Activated naive CD4-positive, alpha-beta T cell (primary cell): ENCODE measurements around the gene ABCG8.

Experiments
- DNase-seq, 4 experiments: peaks; one replicate each; lab custom pipeline; 2025; lab: John Stamatoyannopoulos, UW

The ABCG8 gene

DNA sequence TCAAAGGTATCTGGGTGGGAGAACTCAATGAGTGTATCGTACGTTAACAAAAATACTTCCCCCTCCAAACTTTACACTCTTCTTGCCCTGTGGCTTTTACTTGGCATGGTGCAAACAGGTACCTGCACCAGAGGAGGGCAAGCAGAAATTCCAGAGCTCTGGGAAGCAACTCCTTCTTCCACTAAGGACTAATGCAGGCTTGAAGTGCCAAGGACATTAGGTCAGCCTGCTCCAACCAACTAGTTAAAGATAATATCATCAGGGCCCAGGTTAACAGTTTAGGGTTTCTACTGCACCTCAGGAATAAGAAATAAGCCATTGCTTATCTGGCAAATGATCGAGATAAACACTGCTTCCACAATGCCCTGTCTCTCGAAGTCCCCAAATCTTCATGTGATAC lies 86.7 kb downstream of the ABCG8 start:
- DNase-seq: no peak

DNA sequence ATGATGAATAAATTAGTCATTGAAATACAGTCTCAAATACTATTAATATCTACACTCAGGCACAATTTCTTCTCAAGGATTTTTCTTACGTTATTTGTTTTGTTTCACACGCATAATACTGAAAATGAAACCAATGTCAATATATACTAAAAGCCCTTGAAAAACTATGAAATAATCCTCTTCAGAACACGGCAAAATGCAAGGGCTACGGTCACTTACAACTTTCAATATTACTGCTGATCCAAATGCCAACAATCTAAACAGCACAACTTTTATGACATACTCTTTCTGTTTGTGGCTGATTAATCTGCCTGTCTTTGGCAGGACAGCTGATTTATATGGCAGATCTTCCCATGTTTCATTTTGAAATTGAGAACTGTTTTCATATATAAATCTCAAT lies 88.7 kb downstream of the ABCG8 start:
- no peak for DNase-seq

DNA sequence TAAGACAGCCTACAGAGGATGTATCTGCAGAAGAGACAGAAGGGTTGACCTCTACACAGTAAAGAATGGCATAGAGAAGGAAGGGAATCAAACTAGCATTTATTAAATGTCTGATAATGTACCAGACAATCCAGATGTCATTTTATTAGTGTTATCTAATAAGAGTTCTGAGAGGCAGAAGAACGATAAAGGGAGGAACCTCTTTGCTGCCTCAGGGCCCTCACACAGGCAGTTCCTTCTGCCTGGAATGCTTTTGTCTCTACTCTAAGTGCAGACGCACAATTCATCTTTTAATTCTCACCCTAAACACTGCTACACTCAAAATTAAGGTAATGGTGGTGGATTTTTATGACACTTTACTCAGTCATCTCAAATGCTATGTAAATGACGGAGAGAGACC lies 92.5 kb downstream of the ABCG8 start:
- DNase-seq: no peak
